ENCODE measurements around the gene P2RY14.

DNA sequence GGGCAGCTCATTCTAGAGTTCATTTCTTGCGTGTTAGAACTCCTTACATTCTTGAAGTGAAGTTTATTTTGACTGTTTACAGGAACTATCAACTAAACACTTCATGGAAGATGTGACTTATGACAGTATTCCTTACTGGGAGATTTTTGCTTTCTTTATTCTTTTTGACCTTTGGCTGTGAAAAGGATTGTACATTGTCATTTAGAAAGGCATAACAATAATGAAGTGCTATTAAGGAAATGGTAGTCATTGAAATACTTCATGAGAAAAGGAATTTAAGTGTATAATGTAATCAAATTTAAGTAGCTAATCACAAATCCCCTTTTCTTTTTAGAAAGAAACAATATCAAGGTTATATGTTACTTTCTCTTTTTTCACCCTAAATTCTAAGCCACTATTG lies 11.3 kb downstream of the P2RY14 start:
- TF ChIP-seq, protein P1, sequence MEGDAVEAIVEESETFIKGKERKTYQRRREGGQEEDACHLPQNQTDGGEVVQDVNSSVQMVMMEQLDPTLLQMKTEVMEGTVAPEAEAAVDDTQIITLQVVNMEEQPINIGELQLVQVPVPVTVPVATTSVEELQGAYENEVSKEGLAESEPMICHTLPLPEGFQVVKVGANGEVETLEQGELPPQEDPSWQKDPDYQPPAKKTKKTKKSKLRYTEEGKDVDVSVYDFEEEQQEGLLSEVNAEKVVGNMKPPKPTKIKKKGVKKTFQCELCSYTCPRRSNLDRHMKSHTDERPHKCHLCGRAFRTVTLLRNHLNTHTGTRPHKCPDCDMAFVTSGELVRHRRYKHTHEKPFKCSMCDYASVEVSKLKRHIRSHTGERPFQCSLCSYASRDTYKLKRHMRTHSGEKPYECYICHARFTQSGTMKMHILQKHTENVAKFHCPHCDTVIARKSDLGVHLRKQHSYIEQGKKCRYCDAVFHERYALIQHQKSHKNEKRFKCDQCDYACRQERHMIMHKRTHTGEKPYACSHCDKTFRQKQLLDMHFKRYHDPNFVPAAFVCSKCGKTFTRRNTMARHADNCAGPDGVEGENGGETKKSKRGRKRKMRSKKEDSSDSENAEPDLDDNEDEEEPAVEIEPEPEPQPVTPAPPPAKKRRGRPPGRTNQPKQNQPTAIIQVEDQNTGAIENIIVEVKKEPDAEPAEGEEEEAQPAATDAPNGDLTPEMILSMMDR (conservative IDR thresholded peaks at IDR 0.05; ENCODE audit: low read length): no peak
- TF ChIP-seq EZH2phosphoT487 (IDR thresholded peaks at IDR 0.05; ENCODE audit: borderline replicate concordance): no peak

Measured in Loucy (cell line).